Effector memory CD4-positive, alpha-beta T cell (primary cell): ENCODE results near the gene SMC5.

Experiments
- DNase-seq, 3 donors: peaks; one replicate each; pipeline ENCODE4 v3.0.0-alpha.2; 2020
- H3K27ac ChIP-seq: 2 replicates; pipeline ENCODE4 v1.7.0; 2013; ENCODE audit warnings: mild to moderate bottlenecking, low read length, moderate library complexity; ENCODE audit not compliant: insufficient read depth, poor library complexity, severe bottlenecking
- H3K27me3 ChIP-seq: replicated peaks from 2 replicates; pipeline ENCODE4 v1.7.0; 2013; ENCODE audit warnings: mild to moderate bottlenecking, low read length; ENCODE audit not compliant: insufficient read depth, control insufficient read depth, poor library complexity, severe bottlenecking
- H3K36me3 ChIP-seq: 2 replicates; pipeline ENCODE4 v1.7.0; 2013; ENCODE audit warnings: mild to moderate bottlenecking, low read length, moderate library complexity; ENCODE audit not compliant: control insufficient read depth, insufficient read depth
- H3K4me1 ChIP-seq: 2 replicates; pipeline ENCODE4 v1.7.0; 2013; ENCODE audit warnings: low read length, mild to moderate bottlenecking; ENCODE audit not compliant: control insufficient read depth, insufficient read depth, poor library complexity, severe bottlenecking
- H3K4me3 ChIP-seq: 2 replicates; pipeline ENCODE4 v1.7.0; 2013; ENCODE audit warnings: low read length, low read depth, mild to moderate bottlenecking; ENCODE audit not compliant: insufficient read depth, poor library complexity, severe bottlenecking
- H3K9me3 ChIP-seq: 2 replicates; pipeline ENCODE4 v1.7.0; 2013; ENCODE audit warnings: mild to moderate bottlenecking, low read length, moderate library complexity; ENCODE audit not compliant: control insufficient read depth

The SMC5 gene

DNA sequence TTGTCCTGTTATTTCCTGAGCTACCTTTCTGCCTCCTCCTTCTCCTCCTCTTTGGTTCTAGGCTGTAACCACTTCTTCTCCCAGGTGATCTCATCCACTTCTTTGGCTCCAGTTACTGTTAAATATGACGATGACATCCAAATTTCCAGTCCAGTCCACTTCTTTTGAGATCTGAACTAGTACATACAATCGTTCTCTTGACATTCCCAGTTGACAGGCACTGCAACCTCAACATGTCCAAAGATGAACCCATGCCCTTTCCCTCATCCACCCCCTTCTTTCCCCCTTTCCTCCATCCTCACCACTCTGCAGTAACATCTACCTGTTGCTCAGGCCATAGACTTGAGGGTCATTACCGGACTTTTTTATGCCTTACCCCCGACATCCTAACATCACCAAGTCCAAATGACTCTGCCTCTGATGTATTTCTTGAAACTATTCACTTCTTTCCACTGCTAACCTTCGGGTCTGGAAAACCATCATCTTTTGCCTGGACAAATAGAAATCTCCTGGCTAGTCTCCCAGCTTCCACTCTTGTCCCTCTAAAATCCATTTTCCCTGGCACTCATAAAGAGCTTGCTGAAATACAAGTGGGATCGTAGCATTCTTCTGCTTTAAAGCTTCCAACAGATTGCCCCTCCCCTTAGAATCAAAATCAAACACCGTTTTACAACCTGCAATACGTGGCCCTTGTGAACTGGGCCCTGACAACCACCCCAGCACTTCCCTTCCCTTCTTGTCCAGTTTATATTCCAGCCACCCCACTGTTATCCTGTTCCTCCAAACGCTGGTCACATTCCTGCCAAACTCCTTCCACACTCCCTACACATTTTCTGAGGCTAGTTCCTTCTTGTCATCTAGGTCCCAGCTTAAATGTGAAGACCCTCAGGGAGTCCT is 124.2 kb downstream of the SMC5 start:
- DNase-seq, result no peak
- Histone ChIP-seq H3K9me3 (no peaks in the 10 kb centered on the region), H3K36me3 (peaks cover 19% of the 10 kb centered on the region), H3K27me3 (no peaks in the 10 kb centered on the region), H3K4me1 (no peaks in the 10 kb centered on the region), H3K27ac (no peak overlapping the region), H3K4me3 (no peak overlapping the region)

DNA sequence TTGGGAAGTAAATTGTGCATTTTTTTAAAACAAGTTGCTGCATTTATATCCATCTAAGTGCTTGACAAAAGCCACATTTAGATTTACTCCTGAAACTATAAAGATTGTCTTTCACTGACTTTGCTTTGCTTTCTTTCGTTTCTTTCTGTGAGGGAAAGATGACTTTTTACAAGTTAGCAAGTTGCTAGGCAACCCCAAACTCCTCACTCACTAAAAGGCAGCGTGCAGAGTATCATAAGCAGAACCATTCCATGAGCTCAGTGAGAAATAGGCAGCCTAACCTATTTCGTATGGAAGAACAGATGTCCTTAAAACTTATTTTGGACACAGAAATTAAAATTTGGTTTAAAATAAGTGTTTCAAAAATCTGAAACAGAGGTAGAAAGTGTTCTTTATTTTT is 126.6 kb downstream of the SMC5 start:
- H3K4me1 ChIP-seq, result peaks cover 3% of the 10 kb centered on the region
- no peaks in the 10 kb centered on the region for H3K27me3 ChIP-seq

DNA sequence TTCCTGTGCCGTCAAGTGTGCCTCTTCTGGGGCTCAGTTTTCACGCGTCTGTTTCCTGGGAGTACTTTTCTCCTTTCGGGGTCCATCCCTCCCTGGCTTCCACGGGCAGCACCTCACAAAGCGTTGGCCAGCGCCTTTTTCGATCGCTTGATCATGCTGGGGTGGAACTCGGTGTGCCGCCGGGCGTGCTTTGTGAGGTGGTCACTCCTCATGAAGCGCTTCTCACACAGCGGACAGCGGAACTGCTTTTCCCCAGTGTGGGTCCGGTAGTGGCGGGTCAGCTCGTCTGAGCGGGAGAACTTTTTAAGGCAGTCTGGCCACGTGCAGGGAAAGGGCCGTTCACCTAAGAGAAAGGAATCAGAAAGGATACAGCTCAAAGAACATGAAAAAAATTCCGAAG is 128.9 kb downstream of the SMC5 start:
- Histone ChIP-seq H3K4me3 (no peak overlapping the region), H3K36me3 (peaks cover 19% of the 10 kb centered on the region), H3K9me3 (no peaks in the 10 kb centered on the region), H3K27me3 (no peaks in the 10 kb centered on the region), H3K4me1 (peaks cover 19% of the 10 kb centered on the region), H3K27ac (no peak overlapping the region)
- no peak for DNase-seq

More for the DNA sequence above, 126.6 kb downstream of the SMC5 start:
- Histone ChIP-seq H3K27ac (no peak overlapping the region), H3K36me3 (peaks cover 19% of the 10 kb centered on the region), H3K4me3 (no peak overlapping the region), H3K9me3 (no peaks in the 10 kb centered on the region)
- no peak for DNase-seq

DNA sequence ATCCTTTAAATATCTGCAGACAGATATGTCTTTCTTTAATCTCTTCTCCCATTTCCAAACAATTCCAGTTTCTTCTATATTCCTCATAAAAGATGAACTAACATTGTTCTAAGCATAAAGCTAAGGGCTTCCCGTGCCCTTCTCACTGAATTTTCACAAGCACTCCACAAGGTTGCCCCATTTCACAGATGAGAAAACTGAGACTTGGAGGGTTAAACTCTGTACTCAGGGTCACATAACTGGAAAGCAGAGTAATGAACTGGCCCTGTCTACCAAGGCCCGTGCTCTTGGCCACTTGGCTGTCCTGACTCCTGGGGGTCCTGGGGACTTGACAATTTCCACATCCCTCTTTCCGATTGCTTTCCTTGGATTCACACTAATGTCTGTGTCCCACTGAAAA is 130.4 kb downstream of the SMC5 start:
- Histone ChIP-seq H3K4me3 (no peak overlapping the region), H3K9me3 (no peaks in the 10 kb centered on the region), H3K4me1 (peaks cover 19% of the 10 kb centered on the region), H3K27ac (no peak overlapping the region), H3K27me3 (no peaks in the 10 kb centered on the region), H3K36me3 (peaks cover 11% of the 10 kb centered on the region)
- no peak for DNase-seq

DNA sequence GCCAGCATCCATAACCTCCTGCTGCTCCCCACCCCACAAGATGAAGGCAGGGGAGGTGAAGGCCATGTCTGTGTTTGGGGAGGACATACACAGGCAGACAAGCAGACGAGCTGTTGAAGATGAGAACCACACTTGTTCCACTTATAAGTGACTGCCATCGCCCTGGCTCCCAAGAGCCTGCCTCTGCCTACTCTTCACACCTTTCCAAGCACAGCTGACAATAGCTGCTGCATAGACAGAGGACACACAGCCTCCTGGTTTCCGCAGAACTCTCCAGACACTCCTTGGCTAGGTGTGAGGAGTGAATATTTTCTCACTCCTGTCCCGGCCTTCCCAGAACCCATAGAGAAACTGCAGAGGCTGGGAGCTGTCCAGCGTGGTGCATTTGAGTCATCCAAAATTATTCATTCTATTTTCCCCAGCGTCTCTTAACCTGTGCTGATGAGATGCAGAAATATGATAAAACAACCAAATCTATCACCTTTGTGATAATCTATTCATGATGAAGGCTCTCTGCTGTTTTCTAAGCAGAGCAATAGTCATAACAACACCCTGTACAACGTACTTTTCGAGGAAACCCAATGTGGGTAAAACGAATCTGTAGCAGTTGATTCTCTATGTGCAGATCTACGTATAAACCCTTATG is 131.0 kb downstream of the SMC5 start:
- no peak for DNase-seq
- Histone ChIP-seq H3K4me1 (peaks cover 19% of the 10 kb centered on the region), H3K4me3 (no peak overlapping the region), H3K9me3 (no peaks in the 10 kb centered on the region), H3K36me3 (peaks cover 8% of the 10 kb centered on the region), H3K27me3 (no peaks in the 10 kb centered on the region), H3K27ac (no peak overlapping the region)

DNA sequence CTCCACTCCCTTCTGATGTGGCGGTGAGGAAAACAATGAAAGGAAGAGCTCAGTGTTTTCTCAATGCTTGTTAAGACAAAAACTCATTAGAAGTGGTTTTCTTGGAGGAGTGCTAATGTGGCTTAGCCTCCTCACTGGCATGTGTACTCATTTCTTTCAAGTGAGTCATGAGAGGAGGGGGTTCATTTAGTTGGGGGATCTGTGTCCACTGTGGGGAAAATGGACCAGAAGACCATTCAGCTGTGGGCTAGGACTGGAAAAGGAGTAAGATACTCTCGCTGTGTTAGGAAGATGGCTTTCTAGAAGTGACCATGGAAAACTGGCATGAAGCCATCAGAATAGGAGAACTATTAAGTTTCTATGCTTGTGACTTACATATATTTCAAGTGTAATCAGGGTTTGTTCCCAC is 132.2 kb downstream of the SMC5 start:
- Histone ChIP-seq H3K36me3 (peaks cover 8% of the 10 kb centered on the region), H3K4me3 (no peak overlapping the region), H3K9me3 (no peaks in the 10 kb centered on the region), H3K27me3 (no peaks in the 10 kb centered on the region), H3K27ac (no peak overlapping the region), H3K4me1 (peaks cover 19% of the 10 kb centered on the region)
- DNase-seq, result no peak

DNA sequence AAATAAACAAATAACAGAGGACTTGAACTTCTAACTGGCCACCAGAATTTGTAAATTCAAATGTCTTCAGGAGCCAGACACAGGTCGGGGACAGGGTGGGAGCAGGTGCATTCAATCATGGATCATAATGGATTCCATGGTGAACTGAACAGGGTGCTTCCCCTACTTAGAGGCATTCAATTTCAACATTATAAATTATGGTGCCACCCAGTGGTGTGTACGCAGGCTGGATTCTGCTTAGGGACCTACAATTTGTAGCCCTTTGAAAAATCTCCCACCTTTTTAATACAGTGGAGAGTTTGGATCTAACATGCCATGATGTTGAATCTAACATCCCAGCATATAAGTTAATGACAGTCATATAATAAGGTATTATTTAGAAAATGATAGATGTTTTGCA is 133.4 kb downstream of the SMC5 start:
- peaks cover 4% of the 10 kb centered on the region for H3K36me3 ChIP-seq
- no peaks in the 10 kb centered on the region for H3K27me3 ChIP-seq
- no peak overlapping the region for H3K4me3 ChIP-seq
- no peaks in the 10 kb centered on the region for H3K9me3 ChIP-seq
- H3K4me1 ChIP-seq, result peaks cover 25% of the 10 kb centered on the region
- no peak for DNase-seq
- no peak overlapping the region for H3K27ac ChIP-seq

DNA sequence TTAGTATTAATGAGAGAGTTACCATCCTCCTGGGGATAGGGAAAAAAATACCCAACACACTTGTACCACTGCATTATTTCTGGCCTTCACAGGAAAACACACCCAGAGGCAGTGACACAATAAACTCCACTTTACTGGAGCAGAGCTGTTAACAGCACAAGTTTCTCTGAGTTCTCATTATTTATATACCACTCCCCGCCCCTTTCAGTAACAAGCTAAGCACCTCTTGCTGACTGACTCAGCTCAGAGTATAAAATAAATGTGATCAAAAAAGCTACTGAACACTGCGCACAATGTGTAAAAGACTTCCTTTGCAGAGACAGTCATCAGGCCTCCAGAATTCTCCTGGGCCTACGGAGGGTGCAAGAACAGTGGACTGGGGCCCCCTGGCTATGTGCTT is 134.1 kb downstream of the SMC5 start:
- Histone ChIP-seq H3K27me3 (no peaks in the 10 kb centered on the region), H3K9me3 (no peaks in the 10 kb centered on the region), H3K27ac (no peak overlapping the region), H3K36me3 (no peaks in the 10 kb centered on the region), H3K4me3 (no peak overlapping the region), H3K4me1 (peaks cover 31% of the 10 kb centered on the region)
- no peak for DNase-seq

DNA sequence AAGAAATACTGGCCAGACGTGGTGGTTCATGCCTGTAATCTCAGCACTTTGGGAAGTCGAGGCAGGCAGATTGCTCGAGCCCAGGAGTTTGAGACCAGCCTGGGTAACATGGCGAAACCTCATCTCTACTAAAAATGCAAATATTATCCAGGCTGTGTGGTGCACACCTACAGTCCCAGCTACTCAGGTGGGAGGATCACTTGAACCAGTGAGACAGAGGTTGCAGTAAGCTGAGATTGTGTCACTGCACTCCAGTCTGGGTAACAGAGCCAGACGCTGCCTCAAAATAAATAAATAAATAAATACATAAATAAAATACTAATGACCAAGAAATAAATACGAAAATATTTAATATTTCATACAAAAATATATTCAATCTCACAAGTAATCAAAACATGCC is 136.9 kb downstream of the SMC5 start:
- no peak overlapping the region for H3K4me3 ChIP-seq
- H3K4me1 ChIP-seq, result peaks cover 35% of the 10 kb centered on the region
- no peak overlapping the region for H3K27ac ChIP-seq
- no peak for DNase-seq
- H3K36me3 ChIP-seq, result no peaks in the 10 kb centered on the region
- no peaks in the 10 kb centered on the region for H3K9me3 ChIP-seq
- H3K27me3 ChIP-seq, result no peaks in the 10 kb centered on the region

DNA sequence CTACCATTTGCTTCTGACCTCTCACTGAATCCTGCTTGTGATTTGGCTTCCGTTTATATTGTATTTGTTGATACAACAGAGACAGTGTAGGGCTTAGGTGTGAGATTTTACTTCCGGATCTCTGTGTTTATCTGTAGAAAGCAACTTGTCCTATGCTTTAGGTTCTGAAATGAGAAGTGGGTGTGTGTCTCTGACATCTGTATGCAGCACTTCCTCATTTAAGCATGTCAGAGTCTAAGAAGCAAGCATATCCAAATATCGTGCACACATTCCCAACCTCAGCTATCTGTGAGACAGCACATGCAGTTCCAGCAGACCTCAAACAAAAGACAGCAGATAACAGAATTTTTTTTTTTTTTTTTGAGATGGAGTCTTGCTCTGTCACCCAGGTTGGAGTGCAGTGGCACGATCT is 139.4 kb downstream of the SMC5 start:
- H3K27me3 ChIP-seq, result no peaks in the 10 kb centered on the region
- no peak for DNase-seq
- no peaks in the 10 kb centered on the region for H3K36me3 ChIP-seq
- no peak overlapping the region for H3K4me3 ChIP-seq
- H3K27ac ChIP-seq, result no peak overlapping the region
- no peaks in the 10 kb centered on the region for H3K9me3 ChIP-seq
- peaks cover 24% of the 10 kb centered on the region for H3K4me1 ChIP-seq
